Endothelial cell of umbilical vein (primary cell): ENCODE measurements around the gene PCDHGB7. TPM values are rescaled to one million over a fixed set of nuclear protein-coding genes. Genes with fewer than 3 reads are reported as not detected.

Source experiments
- BruUV-seq: library from RNA; stranded (reverse); fragments of 400-500 nt; replicated peaks from 2 replicates; lab custom pipeline; 2021; lab: Mats Ljungman, UMichigan
- CTCF ChIA-PET: fragments of 300-600, 350-600 bp; sonication (Branson Sonifier 250); formaldehyde crosslinking; loops from one replicate; lab custom pipeline; 2021; ENCODE audit warnings: antibody characterized with exemption, inconsistent platforms; lab: Charles Lee
- POLR2A ChIA-PET: fragments of 300-600, 350-600 bp; sonication (Branson Sonifier 250); formaldehyde crosslinking; loops from one replicate; lab custom pipeline; 2021; ENCODE audit warnings: antibody characterized with exemption, inconsistent platforms; lab: Charles Lee
- DNase-seq: peaks from one replicate; pipeline ENCODE4 v3.0.0-alpha.2; 2011; ENCODE audit warnings: low read depth, low spot score
- FAIRE-seq: peaks from 2 replicates; lab custom pipeline; 2011; peaks lifted over from hg19 to GRCh38; lab: Jason Lieb, UNC
- H2AFZ ChIP-seq: 2 replicates; pipeline ENCODE4 v1.6.0; 2012; ENCODE audit warnings: low read depth, low read length, control low read depth, inconsistent platforms
- H3K27ac ChIP-seq: 2 replicates; pipeline ENCODE4 v1.5.1; 2011; ENCODE audit warnings: low read depth, mild to moderate bottlenecking, control low read depth, low read length, moderate library complexity; ENCODE audit not compliant: insufficient read depth
- H3K27me3 ChIP-seq, 2 experiments: 2 replicates each; pipeline versions ENCODE4 v1.6.0 to v1.6.1; 2011; ENCODE audit warnings: low read length in 2 of 2, mixed read lengths in 1 of 2; ENCODE audit not compliant: control insufficient read depth in 2 of 2, insufficient read depth in 2 of 2
- H3K36me3 ChIP-seq, 2 experiments: 2 replicates in 1 of 2; 3 replicates in 1 of 2; pipeline ENCODE4 v1.5.1; 2011; ENCODE audit warnings: low read length in 2 of 2, mild to moderate bottlenecking in 1 of 2, moderate library complexity in 1 of 2; ENCODE audit not compliant: control insufficient read depth in 2 of 2, insufficient read depth in 2 of 2; ENCODE audit errors: extremely low read depth in 1 of 2
- H3K4me1 ChIP-seq: 3 replicates; pipeline ENCODE4 v1.5.1; 2011; ENCODE audit warnings: mild to moderate bottlenecking, low read length; ENCODE audit not compliant: control insufficient read depth, insufficient read depth; ENCODE audit errors: extremely low read depth
- H3K4me2 ChIP-seq: 2 replicates; pipeline ENCODE4 v1.6.1; 2011; ENCODE audit warnings: low read length, control low read depth, mixed read lengths; ENCODE audit not compliant: insufficient read depth
- H3K4me3 ChIP-seq, 3 experiments: fragments of 200-600 bp in 1 of 3; sonication (generic), shearing (Covaris generic) in 1 of 3; replicated peaks in 1 of 3; 2 replicates each; pipeline ENCODE4 v1.5.1; 2011 to 2016; ENCODE audit warnings: control low read depth in 3 of 3, low read length in 3 of 3, mild to moderate bottlenecking in 2 of 3, inconsistent platforms in 1 of 3, low read depth in 1 of 3, moderate library complexity in 1 of 3; ENCODE audit not compliant: insufficient read depth in 1 of 3
- H3K79me2 ChIP-seq: 2 replicates; pipeline ENCODE4 v1.6.0; 2012; ENCODE audit warnings: low read length, inconsistent platforms; ENCODE audit not compliant: control insufficient read depth, insufficient read depth
- H3K9ac ChIP-seq: replicated peaks from 2 replicates; pipeline ENCODE3; 2011; ENCODE audit warnings: low read length, control low read depth; ENCODE audit not compliant: insufficient read depth; ENCODE audit errors: extremely low read depth
- H3K9me1 ChIP-seq: replicated peaks from 3 replicates; pipeline ENCODE4 v1.6.0; 2011; ENCODE audit warnings: mild to moderate bottlenecking, low read length; ENCODE audit not compliant: control insufficient read depth, insufficient read depth; ENCODE audit errors: extremely low read depth
- H3K9me3 ChIP-seq: replicated peaks from 2 replicates; pipeline ENCODE4 v1.5.1; 2012; ENCODE audit warnings: low read length, inconsistent platforms; ENCODE audit not compliant: control insufficient read depth, insufficient read depth
- H4K20me1 ChIP-seq: replicated peaks from 2 replicates; pipeline ENCODE3; 2011; ENCODE audit warnings: mild to moderate bottlenecking, low read length; ENCODE audit not compliant: control insufficient read depth, insufficient read depth; ENCODE audit errors: extremely low read depth
- EZH2 ChIP-seq: IDR thresholded peaks from 2 replicates; pipeline ENCODE4 v1.6.1; 2012; ENCODE audit warnings: borderline replicate concordance, low read depth, mild to moderate bottlenecking, moderate library complexity, low read length, inconsistent platforms; ENCODE audit not compliant: severe bottlenecking
- GATA2 ChIP-seq: IDR thresholded peaks from 2 replicates; pipeline ENCODE4 v1.7.0; 2011; ENCODE audit warnings: low read depth, mild to moderate bottlenecking, moderate library complexity, mixed read lengths, low read length; ENCODE audit not compliant: insufficient read length, insufficient read depth
- JUN ChIP-seq: IDR thresholded peaks from 2 replicates; pipeline ENCODE4 v1.6.1; 2011; ENCODE audit warnings: borderline replicate concordance, low read depth; ENCODE audit not compliant: insufficient read length, insufficient read depth
- POLR2AphosphoS5 ChIP-seq: IDR thresholded peaks from 2 replicates; pipeline ENCODE4 v1.6.1; 2012; ENCODE audit warnings: low read depth, mild to moderate bottlenecking, control low read depth, low read length, moderate library complexity; ENCODE audit not compliant: insufficient read depth
- dilution Hi-C: fragments of 300-500 bp; cut with MboI; formaldehyde crosslinking; loops from one replicate; pipeline ENCODE4 v1.15.0; 2019; ENCODE audit warnings: low sequenced_read_pairs; ENCODE audit not compliant: extremely low pct_ligation_motif_present
- intact Hi-C: fragments of 100-400 bp; cut with micrococcal nuclease; formaldehyde crosslinking; loops from one replicate; pipeline ENCODE4 v1.10.0; 2022
- polyA plus RNA-seq, 4 experiments: library from polyadenylated mRNA; depleted of rRNA in 3 of 4; stranded (reverse) in 3 of 4; unstranded in 1 of 4; fragments of >200 nt; gene quantifications; 2 replicates each; pipeline versions ENCODE4 v1.2.1 to v1.2.3, GENCODE V29; 2011 to 2012; ENCODE audit warnings: missing spikeins in 1 of 4
- total RNA-seq: library from RNA; stranded (reverse); gene quantifications from 2 replicates; pipeline ENCODE4 v1.2.3, GENCODE V29; 2021
- TF ChIP-seq, protein P1 (sequence below), 2 donors: IDR thresholded peaks; 1 replicate in 1 of 2; 2 replicates in 1 of 2; pipeline ENCODE4 v1.5.1; 2011; ENCODE audit warnings: low read length in 2 of 2, mild to moderate bottlenecking in 2 of 2, moderate library complexity in 2 of 2, control low read depth in 1 of 2, inconsistent platforms in 1 of 2, low read depth in 1 of 2; ENCODE audit not compliant: insufficient read depth in 1 of 2; ENCODE audit errors: extremely low read depth in 1 of 2
- TF ChIP-seq, protein P2 (sequence below): IDR thresholded peaks from 2 replicates; pipeline ENCODE4 v1.6.1; 2011; ENCODE audit not compliant: insufficient read depth, insufficient read length

PCDHGB7 gene
- total and polyA plus RNA-seq, 2 donors (not counting 3 experiments of a cell fraction or from before 2014, with no cell fraction given), result 6.5 to 13.0 TPM

DNA sequence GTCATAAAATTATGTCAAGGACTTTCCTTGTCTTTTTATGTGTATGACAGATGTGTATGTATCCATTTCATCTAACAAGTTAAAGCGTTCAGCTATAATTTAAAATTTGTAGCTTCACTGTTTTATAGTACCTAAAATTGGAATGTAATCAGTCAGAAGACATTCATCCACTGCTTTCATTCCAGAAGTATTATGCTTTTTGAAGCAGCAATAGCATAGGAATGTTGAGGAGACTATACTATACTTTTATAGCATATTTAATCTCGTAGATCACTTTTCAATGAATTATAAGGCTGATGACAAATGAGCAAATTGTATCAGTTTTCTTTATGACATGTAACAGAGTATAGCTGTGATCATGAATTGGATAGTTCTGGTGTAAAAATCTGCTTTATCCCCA, 19.7 kb downstream of the PCDHGB7 start:
- H3K79me2 ChIP-seq, result no peaks in the 10 kb centered on the region
- H3K4me3 ChIP-seq, result no peak overlapping the region
- H2AFZ ChIP-seq, result no peak overlapping the region
- intact Hi-C loops, result no loop called here
- FAIRE-seq, result no peak
- BruUV-seq, result no TSS peak
- no peak overlapping the region for H3K9ac ChIP-seq
- no peaks in the 10 kb centered on the region for H3K4me1 ChIP-seq
- CTCF ChIA-PET, result interaction anchor here (1.3 to 1.9 kb wide), 4 partner anchors 20 to 127 kb away, joined by 3 to 8 read pairs (median 4); partner anchors contain the start of genes PCDHGB7 and PCDHGC3
- POLR2A ChIA-PET, result no interaction called here
- no peaks in the 10 kb centered on the region for H4K20me1 ChIP-seq
- no peak overlapping the region for H3K4me2 ChIP-seq
- no peak overlapping the region for H3K27ac ChIP-seq
- H3K9me3 ChIP-seq, result no peaks in the 10 kb centered on the region
- dilution Hi-C loops, result no loop called here
- TF ChIP-seq JUN, result no peak
- TF ChIP-seq EZH2, result no peak
- no peak for TF ChIP-seq GATA2
- TF ChIP-seq, protein P1, sequence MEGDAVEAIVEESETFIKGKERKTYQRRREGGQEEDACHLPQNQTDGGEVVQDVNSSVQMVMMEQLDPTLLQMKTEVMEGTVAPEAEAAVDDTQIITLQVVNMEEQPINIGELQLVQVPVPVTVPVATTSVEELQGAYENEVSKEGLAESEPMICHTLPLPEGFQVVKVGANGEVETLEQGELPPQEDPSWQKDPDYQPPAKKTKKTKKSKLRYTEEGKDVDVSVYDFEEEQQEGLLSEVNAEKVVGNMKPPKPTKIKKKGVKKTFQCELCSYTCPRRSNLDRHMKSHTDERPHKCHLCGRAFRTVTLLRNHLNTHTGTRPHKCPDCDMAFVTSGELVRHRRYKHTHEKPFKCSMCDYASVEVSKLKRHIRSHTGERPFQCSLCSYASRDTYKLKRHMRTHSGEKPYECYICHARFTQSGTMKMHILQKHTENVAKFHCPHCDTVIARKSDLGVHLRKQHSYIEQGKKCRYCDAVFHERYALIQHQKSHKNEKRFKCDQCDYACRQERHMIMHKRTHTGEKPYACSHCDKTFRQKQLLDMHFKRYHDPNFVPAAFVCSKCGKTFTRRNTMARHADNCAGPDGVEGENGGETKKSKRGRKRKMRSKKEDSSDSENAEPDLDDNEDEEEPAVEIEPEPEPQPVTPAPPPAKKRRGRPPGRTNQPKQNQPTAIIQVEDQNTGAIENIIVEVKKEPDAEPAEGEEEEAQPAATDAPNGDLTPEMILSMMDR (IDR thresholded peaks at IDR 0.05; ENCODE audit: extremely low read depth in 1 of 2, insufficient read depth in 1 of 2, low read depth in 1 of 2, low read length in 2 of 2), result no peak
- TF ChIP-seq POLR2AphosphoS5, result no peak
- TF ChIP-seq, protein P2, sequence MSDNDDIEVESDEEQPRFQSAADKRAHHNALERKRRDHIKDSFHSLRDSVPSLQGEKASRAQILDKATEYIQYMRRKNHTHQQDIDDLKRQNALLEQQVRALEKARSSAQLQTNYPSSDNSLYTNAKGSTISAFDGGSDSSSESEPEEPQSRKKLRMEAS, result no peak
- peaks cover 3 to 12% of the 10 kb centered on the region in 2 experiments for H3K27me3 ChIP-seq
- H3K36me3 ChIP-seq, result no peaks in the 10 kb centered on the region
- no peaks in the 10 kb centered on the region for H3K9me1 ChIP-seq
- DNase-seq, result no peak
